Measurements from ENCODE around the gene KRTAP29-1.

DNA sequence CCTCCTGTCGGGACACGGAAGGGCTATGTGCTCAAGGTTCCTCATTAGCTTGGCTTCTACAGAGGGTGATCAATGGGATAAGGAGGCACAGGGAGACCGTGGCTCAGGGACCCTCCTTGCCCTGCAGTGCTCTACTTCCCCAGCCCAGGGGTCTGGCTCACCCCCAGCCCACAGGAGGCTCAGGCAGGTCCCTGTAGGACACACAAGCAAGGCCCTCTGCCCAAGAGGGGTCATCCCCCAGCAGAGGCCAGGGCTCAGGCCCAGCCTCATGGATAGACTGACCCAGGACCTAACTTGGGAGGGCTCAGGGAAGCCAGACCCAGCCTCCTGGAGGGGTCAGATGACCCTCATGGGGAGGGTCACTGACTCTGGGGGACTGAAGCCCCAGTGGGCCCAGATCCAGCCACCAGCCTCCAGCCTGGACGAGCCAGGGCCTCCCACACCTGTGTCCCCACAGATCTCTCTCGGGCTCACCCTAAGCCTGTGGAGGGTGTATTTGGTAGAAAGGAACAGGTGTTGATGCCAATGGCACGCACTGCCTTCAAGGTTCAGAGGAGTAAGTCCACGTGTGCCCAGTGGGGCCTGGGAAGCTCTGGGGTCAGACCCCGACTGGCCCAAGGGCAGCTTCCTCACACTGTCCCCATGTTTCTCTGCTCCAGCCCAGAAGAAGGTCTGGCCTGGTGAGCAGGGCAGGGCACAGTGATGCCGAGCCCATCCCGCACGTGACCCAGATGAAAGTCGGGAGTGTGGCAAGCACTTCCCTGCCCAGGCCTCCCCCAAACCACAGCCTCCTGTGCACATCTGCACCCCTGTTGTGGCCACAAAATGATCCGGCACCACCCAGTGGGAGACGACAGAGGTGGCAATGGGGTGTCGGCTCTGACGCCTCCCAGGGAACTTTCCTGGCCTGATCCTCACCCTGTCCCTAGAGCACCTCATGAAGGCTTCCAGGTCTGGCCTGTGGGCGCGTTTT is 23.8 kb upstream of the KRTAP29-1 start:
- TF ChIP-seq CTCF (conservative IDR thresholded peaks at IDR 0.05 in 1 of 2, IDR thresholded peaks at IDR 0.05 in 1 of 2; ENCODE audit: low read depth in 1 of 2, low read length in 2 of 2) (no peak), EZH2 (IDR thresholded peaks at IDR 0.05; ENCODE audit: low read length, missing control alignments) (no peak)

Data from fibroblast of lung (primary cell).